Vagina (tissue), 2 donors: ENCODE results near the gene MORC2. TPM values are rescaled to one million over a fixed set of nuclear protein-coding genes. Genes with fewer than 3 reads are reported as not detected.

ENCODE experiments used
- DNase-seq, 2 donors: peaks; one replicate each; pipeline ENCODE4 v3.0.0-alpha.2; 2017; ENCODE audit errors: extremely low spot score in 2 of 2
- H3K27ac ChIP-seq: fragments of 200-600 bp; sonication (generic); one replicate; pipeline ENCODE4 v1.5.1; 2019
- H3K27me3 ChIP-seq: fragments of 200-600 bp; sonication (generic); one replicate; pipeline ENCODE4 v1.5.1; 2019
- H3K36me3 ChIP-seq, 2 donors: fragments of 200-600 bp; sonication (generic); one replicate each; pipeline ENCODE4 v1.5.1; 2017 to 2019
- H3K4me1 ChIP-seq: fragments of 200-600 bp; sonication (generic); one replicate; pipeline ENCODE4 v1.5.1; 2019
- H3K4me3 ChIP-seq, 2 donors: fragments of 200-600 bp; sonication (generic); 1 replicate in 1 of 2; 2 replicates in 1 of 2; pipeline ENCODE4 v1.5.1; 2016 to 2019
- H3K9me3 ChIP-seq: fragments of 200-600 bp; sonication (generic); one replicate; pipeline ENCODE4 v1.5.1; 2019
- CTCF ChIP-seq, 3 experiments: fragments of 450-650 bp in 2 of 3; fragments of 200-600 bp in 1 of 3; sonication (generic) in 1 of 3; IDR thresholded peaks; one replicate each; pipeline ENCODE4 v1.5.1; 2017 to 2019; ENCODE audit warnings: antibody characterized with exemption in 3 of 3, mild to moderate bottlenecking in 2 of 3, moderate library complexity in 2 of 3
- POLR2A ChIP-seq, 2 donors: fragments of 450-650 bp; IDR thresholded peaks; one replicate each; pipeline ENCODE4 v1.6.1; 2017; ENCODE audit warnings: antibody characterized with exemption in 2 of 2, mild to moderate bottlenecking in 2 of 2, moderate library complexity in 2 of 2
- POLR2AphosphoS5 ChIP-seq, 2 donors: sonication (generic); formaldehyde crosslinking; IDR thresholded peaks; one replicate each; pipeline ENCODE4 v1.9.0; 2017; ENCODE audit warnings: antibody characterized with exemption in 2 of 2, mild to moderate bottlenecking in 2 of 2, low read depth in 1 of 2; ENCODE audit not compliant: insufficient read depth in 1 of 2
- intact Hi-C: fragments of 100-400 bp; cut with DNase I; formaldehyde crosslinking; loops from one replicate; pipeline ENCODE4 v1.15.1; 2023
- total RNA-seq: library from RNA; depleted of rRNA; stranded (reverse); fragments of >200 nt; gene quantifications from one replicate; pipeline ENCODE4 v1.2.3, GENCODE V29; 2016

Gene MORC2
- total RNA-seq, 1 donor from 2014 or later = 18.4 TPM

- H3K36me3 ChIP-seq = peaks cover 0 to 86% of the 10 kb centered on the region in 2 donors
- H3K4me1 ChIP-seq = no peaks in the 10 kb centered on the region
- no peak overlapping the region for H3K27ac ChIP-seq
- TF ChIP-seq POLR2AphosphoS5 (IDR thresholded peaks at IDR 0.05; ENCODE audit: insufficient read depth in 1 of 2, low read depth in 1 of 2) (no peak), POLR2A (IDR thresholded peaks at IDR 0.05) (no peak), CTCF (IDR thresholded peaks at IDR 0.05) (no peak)
- no peak for DNase-seq
- H3K27me3 ChIP-seq = no peaks in the 10 kb centered on the region
- no peak overlapping the region for H3K4me3 ChIP-seq
- no peaks in the 10 kb centered on the region for H3K9me3 ChIP-seq
- intact Hi-C loops = no loop called here
Measured at GRCh38 chr22:30933457-30933856, 35.1 kb downstream of the MORC2 start.

GRCh38 chr22:30932661-30933060, 35.9 kb downstream of the MORC2 start:
- Histone ChIP-seq H3K36me3 (peaks cover 0 to 89% of the 10 kb centered on the region in 2 donors), H3K27ac (no peak overlapping the region), H3K4me3 (no peak overlapping the region), H3K9me3 (no peaks in the 10 kb centered on the region), H3K4me1 (no peaks in the 10 kb centered on the region), H3K27me3 (no peaks in the 10 kb centered on the region)
- intact Hi-C loops = no loop called here
- TF ChIP-seq POLR2A (IDR thresholded peaks at IDR 0.05) (no peak), CTCF (IDR thresholded peaks at IDR 0.05) (no peak), POLR2AphosphoS5 (IDR thresholded peaks at IDR 0.05; ENCODE audit: insufficient read depth in 1 of 2, low read depth in 1 of 2) (no peak)
- DNase-seq = no peak

GRCh38 chr22:30931541-30932300, 36.9 kb downstream of the MORC2 start:
- H3K36me3 ChIP-seq = peaks cover 0 to 89% of the 10 kb centered on the region in 2 donors

GRCh38 chr22:30930228-30930627, 38.3 kb downstream of the MORC2 start:
- DNase-seq = no peak
- no peak overlapping the region for H3K27ac ChIP-seq
- H3K4me3 ChIP-seq = no peak overlapping the region
- intact Hi-C loops = no loop called here
- no peaks in the 10 kb centered on the region for H3K4me1 ChIP-seq
- H3K27me3 ChIP-seq = no peaks in the 10 kb centered on the region
- H3K9me3 ChIP-seq = no peaks in the 10 kb centered on the region
- TF ChIP-seq CTCF (IDR thresholded peaks at IDR 0.05) (no peak), POLR2AphosphoS5 (IDR thresholded peaks at IDR 0.05; ENCODE audit: insufficient read depth in 1 of 2, low read depth in 1 of 2) (no peak), POLR2A (IDR thresholded peaks at IDR 0.05) (no peak)
- peaks cover 0 to 85% of the 10 kb centered on the region in 2 donors for H3K36me3 ChIP-seq

More at GRCh38 chr22:30931541-30932300, 36.9 kb downstream of the MORC2 start:
- Histone ChIP-seq H3K27ac (no peak overlapping the region), H3K4me1 (no peaks in the 10 kb centered on the region), H3K27me3 (no peaks in the 10 kb centered on the region), H3K4me3 (no peak overlapping the region), H3K9me3 (no peaks in the 10 kb centered on the region)
- TF ChIP-seq POLR2A (IDR thresholded peaks at IDR 0.05) = no peak
- no peak for TF ChIP-seq CTCF (IDR thresholded peaks at IDR 0.05)
- TF ChIP-seq POLR2AphosphoS5 (IDR thresholded peaks at IDR 0.05; ENCODE audit: insufficient read depth in 1 of 2, low read depth in 1 of 2) = no peak
- intact Hi-C loops = no loop called here
- DNase-seq = no peak

GRCh38 chr22:30928401-30928800, 40.2 kb downstream of the MORC2 start:
- Histone ChIP-seq H3K36me3 (peaks cover 0 to 67% of the 10 kb centered on the region in 2 donors), H3K4me3 (no peak overlapping the region)
- intact Hi-C loops = loop anchor here (10.0 kb wide), 1 partner anchor 294 kb away; the partner anchor contains the start of gene SLC35E4

More at GRCh38 chr22:30928401-30928800, 40.2 kb downstream of the MORC2 start:
- Histone ChIP-seq H3K4me1 (no peaks in the 10 kb centered on the region), H3K27ac (no peak overlapping the region), H3K27me3 (no peaks in the 10 kb centered on the region), H3K9me3 (no peaks in the 10 kb centered on the region)
- TF ChIP-seq POLR2A (IDR thresholded peaks at IDR 0.05) = no peak
- no peak for TF ChIP-seq CTCF (IDR thresholded peaks at IDR 0.05)
- no peak for TF ChIP-seq POLR2AphosphoS5 (IDR thresholded peaks at IDR 0.05; ENCODE audit: insufficient read depth in 1 of 2, low read depth in 1 of 2)
- DNase-seq = no peak
